ENCODE data around the gene SFTPD.
A peak's percentile ranks its signal among the peaks of the same experiment; 100 is the strongest.
"Not testable (repeated sequence)": the region's sequence is repeated elsewhere in the genome, so short reads cannot be mapped to it uniquely, and the experiment has no call there.

SFTPD gene

DNA sequence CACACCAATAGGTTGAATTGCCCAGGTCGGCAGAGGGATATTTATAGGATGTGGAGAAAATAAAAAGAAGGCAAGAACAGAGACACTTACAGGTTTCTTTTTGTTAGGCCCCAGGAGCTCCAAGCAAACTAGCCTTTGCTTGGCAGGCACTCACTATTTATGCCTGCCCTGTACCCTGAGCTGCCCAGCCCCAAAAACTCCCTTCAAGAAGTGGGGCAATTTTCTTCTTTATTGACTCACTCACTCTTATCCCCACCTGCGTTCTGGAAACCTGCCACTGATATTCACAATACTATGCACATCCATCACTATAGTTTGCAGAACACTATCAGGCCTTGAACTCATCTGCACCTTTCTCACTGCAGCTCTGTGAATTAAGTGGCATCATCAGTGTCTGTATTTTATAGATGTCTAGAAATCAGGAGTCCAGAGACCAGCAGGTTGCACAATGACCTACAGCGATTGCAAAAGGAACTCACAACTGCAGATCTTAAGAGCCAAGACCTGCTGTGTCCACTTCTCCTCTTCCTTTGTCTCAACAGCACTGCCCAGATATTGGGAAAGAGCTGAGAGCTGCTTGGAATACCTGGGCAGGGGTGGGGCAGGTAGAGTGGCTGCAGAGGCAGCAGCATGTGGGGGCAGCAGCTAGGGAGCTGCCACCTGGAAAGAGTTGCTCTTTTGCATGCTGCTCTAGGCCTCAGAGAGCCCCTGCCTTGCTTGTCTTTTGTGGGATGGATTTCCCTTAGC is at the start of gene SFTPD:
TSS of gene SFTPD (minus strand) at position 130 of the 747 bp plus-strand sequence. CDS start 2,446 bp downstream, outside the sequence.
- DNase-seq (ENCODE audit: low read depth, low spot score) = no peak

DNA sequence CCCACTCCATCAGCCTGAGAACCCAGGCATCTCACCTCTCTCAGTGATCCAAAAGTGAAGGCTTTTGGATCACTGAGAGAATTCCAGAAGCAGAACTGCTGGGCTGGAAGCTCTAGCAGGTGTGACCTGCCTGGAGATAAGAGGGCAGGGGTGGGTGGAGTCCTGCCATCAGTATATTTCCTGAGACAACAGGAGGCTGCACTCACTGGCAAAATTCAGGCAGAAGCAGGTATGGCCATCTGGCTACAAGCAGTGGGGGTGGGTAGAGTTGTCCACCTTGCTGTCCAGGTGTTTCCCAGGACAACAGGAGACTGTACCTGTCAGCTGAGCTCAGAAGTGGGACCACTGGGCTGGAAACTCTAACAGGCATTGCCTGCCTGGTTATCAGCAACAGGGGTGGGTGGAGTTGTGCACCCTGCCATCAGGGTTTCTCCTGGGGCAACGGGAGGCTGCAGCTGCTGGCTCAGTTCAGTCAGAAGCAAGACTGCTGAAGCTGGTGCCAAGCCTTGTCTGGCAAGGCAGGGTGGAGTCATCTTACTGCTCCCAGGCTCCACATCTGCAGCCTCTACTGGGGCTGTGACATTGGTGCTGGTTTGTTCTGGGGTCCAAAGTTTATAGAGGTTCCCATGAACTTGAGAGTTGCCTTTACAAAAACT is 47.2 kb upstream of the SFTPD start:
- no peak for DNase-seq (ENCODE audit: low read depth, low spot score)

DNA sequence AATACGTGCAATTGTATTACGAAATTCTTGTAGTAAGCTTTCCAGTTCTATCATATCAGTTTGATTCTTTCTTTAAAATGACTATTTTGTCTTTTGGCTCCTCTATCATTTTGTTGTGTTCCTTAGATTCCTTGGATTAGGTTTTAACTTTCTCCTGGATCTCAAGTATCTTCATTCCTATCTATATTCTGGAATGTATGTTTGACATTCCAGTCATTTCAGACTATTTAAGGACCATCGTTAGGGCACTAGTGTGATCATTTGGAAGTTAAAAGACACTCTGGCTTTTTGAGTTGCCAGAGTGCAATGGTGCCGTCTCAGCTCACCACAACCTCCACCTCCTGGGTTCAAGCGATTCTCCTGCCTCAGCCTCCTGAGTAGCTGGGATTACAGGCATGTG is 45.7 kb upstream of the SFTPD start:
- DNase-seq (ENCODE audit: low read depth, low spot score) = no peak

DNA sequence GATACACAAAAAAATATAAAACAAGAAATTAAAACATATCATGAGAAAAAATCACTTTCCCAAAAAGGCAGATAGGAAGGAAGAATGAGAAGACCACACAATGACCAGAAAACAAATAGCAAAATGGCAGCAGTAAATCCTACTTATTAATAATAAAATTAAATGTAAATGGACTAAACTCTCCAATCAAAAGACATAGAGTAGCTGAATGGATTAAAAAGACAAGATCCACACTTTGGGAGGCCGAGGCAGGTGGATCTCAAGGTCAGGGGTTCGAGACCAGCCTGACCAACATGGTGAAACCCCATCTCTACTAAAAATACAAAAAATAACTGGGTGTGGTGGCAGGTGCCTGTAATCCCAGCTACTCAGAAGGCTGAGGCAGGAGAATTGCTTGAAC is 39.3 kb upstream of the SFTPD start:
- DNase-seq (ENCODE audit: low read depth, low spot score) = not testable (repeated sequence)

DNA sequence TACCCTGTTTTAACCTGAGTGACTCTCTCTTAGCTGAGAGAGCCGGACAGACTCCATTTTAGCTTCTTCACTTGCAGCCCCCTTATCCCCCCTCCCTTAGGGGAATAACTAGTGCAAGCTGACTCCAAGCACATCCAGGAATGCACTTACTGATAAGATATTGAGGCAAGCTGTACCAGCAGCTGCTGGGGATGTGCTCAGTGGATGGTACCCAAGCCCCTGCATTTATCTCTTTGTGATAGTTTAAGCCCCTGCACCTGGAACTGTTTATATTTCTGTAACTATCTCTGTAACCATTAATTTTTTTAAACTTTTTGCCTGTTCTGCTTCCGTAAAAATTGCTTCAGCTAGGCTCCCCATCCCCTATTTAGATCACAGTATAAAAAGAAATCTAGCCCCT is 37.8 kb upstream of the SFTPD start:
- DNase-seq (ENCODE audit: low read depth, low spot score) = not testable (repeated sequence)

DNA sequence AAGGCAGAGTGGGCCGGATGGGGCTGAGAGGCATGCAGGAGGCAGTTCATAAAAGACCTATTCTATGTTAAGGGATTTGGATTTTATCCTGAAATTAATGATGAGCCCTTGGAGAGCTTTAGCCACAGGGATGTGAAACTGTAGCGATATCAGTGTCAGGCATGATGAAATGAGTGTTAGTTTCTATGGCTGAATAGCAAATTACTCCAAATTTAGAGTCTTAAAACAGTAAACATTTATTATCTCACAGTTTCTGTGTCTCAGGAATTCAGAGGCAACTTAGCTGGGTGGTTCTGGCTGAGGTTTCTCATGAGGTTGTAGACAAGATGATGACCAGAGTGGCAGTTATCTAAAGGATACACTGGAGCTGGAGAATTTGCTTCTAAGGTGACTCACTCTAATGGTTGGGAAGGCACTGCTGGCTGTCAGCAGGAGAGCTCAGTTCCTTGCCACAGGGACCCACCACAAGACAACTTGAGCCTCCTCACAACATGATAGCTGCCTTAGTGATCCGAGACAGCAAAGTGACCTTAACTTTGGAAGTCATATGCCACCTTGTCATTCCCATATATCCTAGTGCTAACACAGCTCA is 36.7 kb upstream of the SFTPD start:
- no peak for DNase-seq (ENCODE audit: low read depth, low spot score)

DNA sequence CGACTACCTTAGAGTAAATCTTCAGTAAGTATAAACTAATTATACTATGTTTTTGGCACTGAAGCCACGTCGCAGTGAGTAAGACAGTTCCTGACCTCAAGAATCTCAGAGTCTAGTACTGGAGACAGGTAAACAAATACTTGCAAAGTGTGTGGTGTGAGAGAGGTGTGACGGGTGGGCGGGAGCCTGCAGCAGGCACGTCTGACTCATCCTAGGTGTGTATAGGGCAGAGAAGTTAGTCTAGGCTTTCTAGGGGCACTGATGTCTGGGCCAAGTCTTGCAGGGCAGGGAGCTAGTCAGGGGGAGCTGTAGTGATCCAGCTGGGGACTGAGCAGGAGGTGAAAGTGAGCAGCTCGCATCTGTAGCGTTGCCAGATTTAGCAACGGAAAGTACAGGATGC is 35.9 kb upstream of the SFTPD start:
- DNase-seq (ENCODE audit: low read depth, low spot score) = no peak

DNA sequence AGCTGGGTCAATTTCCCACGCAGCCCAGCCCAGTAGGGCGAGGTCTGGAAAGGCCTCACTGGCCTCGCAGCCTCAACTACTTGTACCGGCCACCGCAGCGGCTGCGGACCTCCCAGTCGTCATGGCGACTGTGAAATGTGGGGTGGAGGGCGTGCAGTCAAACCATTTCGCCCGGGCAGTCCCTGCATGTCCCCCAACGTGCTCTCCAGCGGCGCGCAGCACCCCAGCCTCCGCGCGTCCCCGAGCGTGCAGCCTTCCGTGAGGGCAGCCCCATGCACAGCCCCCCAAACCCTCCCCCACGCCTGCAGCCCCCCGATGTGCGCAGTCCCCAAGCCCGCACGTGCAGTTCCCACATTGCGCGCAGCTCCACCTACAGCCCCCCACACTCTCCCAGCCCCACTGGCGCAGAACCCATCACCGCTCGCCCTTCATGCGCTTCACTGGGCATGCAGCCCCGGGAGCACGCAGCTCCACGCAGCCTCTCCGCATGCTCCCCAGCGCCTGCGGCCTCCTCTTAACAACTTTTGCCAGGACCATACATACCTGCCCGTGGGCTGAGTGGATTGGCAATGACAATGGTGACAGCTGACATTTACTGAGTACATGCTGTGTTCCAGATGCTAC is 34.5 kb upstream of the SFTPD start:
- DNase-seq (ENCODE audit: low read depth, low spot score) = no peak

DNA sequence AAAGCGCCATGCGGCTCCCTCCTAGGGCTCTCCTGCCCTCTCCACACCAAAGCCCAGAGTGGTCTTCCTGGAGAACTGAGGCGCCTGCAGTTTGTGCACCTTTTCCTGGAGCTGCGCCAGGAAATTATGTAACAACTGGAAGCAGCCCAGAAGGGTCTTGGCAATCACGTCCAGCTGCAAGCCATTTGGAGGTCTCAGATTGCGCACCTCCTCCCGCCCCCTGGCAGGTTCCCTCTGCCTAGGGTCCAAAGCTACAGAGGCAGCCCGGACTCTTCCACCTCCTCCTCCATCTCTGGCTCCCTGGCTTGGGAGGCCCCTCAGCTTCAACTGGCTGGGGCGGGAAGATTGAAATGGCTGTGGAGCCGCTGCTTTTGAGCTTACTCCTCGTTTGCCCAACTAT is 34.0 kb upstream of the SFTPD start:
- no peak for DNase-seq (ENCODE audit: low read depth, low spot score)

DNA sequence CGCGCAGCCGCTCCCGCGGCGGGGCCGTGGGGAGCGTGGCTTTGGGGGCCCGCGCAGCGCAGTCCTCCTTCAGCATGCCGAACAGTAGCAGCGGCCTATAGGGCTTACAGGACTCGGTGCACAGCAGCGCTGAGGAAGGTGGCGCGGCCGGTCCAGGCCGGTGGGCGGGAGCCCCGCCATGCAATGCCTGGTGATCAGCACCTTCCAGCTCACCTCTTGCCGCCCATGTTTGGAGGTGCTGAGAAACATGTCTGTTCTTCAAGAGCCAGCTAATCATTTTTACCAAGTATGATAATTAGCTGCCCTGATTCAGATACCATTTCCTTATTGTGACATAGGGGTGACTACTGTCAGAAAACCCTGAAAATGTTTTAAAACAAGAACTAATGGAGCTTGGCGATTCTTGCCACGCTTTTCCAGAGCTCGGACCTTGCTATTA is 33.5 kb upstream of the SFTPD start:
- no peak for DNase-seq (ENCODE audit: low read depth, low spot score)

DNA sequence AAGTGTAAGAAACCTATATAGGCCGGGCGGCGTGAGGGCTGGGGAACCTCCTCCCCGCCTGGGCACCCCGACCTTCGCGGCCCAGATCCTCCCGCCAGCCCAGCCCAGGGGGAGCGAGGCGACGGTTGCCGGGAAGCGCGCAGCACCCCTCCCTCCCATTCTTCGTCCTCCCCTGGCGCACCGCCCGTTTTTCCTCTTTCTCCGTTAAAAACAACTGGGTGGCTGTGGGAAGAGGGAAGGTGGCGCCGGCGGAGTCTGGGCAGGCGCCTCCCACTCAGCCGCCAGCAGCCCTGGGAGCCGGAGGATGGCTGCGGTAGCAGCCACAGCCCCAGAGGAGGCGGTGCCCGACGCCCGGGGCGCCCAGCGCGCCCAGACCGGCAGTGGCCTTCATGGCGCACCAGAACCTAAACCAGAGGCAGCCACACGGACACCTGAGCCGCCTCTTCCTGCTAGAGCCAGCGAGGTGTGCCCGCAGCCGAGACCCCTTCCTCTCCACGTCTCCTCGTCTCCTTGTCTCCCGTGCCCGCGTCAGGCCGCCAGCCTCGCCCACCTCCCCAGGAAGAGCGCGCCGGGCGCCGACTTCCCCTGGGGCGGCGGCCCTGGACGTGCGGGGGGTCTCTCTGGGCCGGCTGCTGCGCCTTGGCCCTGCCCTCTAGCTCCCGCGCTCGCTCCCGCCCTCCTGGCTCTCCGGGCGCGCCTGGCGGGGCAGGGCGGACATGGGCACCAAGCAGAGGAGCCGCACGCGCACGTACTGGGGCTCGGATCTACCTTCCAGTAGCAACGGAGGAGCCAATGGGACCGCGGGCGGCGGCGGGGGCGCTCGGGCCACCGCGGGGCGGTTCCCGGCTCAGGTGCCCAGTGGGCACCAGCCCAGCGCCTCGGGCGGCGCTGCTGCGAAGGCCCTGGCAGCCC is 32.8 kb upstream of the SFTPD start:
- DNase-seq (ENCODE audit: low read depth, low spot score) = peak; percentile 20

DNA sequence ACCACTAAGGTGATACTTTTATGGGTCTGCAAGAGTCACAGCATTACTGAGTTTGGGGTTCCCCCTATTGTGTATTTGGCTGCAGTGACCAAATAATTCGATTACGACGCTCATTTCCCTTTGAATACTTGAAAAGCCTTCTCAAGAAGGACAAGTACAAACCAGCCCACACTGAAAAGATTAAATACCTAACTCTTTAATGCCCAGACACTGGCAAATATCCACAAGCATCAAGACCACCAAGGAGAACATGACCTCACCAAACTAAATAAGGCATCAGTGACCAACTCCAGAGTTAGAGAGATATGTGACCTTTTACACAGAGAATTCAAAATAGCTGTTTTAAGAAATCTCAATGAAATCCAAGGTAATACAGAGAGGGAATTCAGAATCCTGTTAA is 31.8 kb upstream of the SFTPD start:
- DNase-seq (ENCODE audit: low read depth, low spot score) = no peak

DNA sequence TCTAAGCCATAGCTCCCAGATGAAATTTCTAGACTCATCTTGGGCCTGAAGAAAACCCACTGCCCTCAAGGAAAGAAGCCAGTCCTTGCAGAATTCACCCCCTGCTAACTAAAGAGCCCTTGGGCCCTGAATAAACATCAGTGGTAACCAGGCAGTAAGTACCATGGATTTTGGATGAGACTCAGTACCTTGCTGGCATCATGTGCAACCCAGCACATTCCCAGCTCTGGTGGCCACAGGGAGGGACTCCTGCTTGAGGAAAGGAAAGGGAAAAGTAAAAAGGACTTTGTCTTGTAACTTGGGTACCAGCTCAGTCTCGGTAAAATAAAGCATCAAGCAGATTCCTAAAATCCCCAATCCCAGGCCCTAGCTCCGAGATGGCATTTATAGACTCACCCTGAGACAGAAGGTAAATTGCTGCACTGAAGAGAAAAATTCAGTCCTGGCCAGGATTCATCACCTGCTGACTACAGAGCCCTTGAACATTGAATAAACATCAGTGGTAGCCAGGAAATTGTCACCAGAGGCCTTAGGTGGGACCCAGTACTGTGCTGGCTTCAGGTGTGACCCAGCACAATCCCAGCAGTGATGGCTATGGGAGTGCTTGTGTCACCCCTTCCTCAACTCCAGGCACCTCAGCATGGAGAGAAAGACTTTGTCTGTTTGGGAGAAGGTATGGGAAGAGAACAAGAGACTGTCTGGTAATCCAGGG is 31.2 kb upstream of the SFTPD start:
- no peak for DNase-seq (ENCODE audit: low read depth, low spot score)

DNA sequence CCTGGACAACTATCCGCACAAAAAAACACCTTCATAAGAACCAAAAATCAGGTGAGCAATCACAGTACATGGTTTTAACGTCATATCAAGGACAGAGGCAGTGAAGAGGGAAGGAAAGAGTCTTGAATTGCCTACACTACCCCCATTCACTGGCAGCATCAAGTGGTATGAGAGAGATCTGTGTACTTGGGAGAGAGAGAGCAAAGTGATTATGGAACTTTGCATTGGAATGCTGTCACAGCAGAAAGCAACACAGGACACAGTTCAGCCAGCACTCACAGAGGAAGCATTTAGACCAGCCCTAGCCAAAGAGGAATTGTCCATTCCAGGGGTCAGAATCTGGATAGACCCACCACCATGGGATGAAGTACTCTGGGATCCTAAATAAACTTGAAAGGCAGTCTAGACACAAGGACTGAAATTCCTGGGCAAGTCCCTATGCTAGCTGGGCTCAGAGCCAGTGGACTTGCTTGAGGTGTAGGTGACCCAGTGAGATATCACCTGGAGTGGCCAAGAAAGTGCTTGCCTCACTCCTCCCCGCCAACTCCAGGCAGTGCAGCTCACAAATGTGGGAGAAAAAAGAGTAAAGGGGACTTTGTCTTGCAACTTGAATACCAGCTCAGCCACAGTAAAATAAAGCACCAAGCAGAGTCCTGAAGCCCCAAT is 30.5 kb upstream of the SFTPD start:
- no peak for DNase-seq (ENCODE audit: low read depth, low spot score)

DNA sequence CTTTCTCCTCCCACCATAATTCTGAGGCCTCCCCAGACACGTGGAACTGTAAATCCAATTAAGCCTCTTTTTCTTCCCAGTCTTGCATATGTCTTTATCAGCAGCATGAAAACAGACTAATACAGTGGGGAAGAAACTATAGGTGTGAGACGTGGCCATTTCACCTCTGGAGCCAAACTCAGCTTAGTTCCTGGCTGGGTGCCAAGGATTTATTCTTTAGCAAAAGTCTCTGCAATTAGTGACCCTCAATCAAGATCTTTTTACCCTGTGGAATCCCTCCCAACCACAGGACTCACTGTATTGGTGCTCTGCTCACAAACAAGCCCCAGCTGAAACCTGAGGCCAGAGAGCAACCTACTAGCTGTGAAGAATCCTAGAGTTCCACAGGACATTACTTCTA is 28.1 kb upstream of the SFTPD start:
- DNase-seq (ENCODE audit: low read depth, low spot score) = no peak

DNA sequence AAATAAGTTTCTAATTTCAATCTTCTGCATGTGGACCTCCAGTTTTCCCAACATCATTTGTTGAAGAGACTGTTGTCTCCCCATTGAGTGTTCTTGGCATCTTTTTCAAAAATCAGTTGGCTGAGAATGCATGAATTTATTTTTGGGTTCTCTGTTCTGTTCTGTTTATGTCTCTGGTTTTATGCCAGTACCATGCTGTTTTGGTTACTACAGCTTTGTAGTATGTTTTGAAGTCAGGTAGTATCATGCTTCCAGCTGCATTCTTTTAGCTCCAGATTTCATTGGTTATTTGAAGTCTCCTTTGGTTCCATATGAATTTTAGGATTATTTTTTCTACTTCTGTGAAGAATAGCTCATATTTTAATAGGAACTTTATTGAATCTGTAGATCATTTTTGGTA is 21.2 kb upstream of the SFTPD start:
- no peak for DNase-seq (ENCODE audit: low read depth, low spot score)

DNA sequence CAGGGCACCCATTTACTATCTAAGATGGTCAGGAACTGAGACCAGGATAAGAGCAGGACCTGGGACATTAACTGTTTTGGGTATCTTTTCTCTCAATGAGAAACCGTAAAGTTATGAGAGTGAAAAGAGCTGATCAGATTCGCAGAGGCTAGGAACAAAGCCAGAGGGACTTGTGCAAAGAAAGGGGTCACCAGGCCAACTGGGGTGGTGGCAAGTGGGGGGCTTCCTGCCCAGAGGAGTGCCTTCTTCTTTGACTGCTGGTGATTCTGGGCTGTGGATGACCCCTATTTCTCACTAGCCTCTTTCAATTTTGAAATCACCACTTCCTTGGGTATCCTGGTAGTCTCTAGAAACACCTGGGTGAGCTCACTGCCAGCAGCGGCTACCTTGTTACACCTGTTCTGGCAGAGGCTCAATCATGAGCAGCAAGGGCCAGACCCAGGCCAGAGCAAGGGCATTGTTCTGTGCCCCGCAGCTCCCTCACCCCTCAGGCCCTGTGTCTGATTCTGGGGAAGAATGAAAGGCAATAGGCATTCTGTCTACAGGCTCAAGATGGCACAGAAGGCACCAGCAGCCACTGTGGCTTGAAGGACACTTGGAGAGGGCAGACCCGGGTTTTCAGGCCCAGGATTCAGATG is 999 bp downstream of the SFTPD start:
- DNase-seq (ENCODE audit: low read depth, low spot score) = no peak

DNA sequence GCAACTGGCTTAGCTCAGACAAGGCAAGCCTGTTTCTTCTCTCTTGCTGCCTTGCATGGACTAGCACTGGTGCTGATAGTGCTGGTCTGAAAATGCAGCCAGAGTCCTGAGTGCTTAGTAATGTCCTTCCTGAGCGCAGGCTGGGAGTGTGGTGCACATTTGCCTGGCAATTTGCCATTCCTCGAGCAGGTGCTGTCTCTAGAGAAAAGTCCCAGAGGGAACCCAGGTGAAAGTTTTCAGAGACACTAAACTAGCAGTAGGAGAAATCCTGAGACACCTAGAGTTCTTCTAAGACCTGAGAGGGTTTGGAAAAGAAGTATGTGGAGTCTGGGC is 1.9 kb downstream of the SFTPD start:
- DNase-seq (ENCODE audit: low read depth, low spot score) = no peak

DNA sequence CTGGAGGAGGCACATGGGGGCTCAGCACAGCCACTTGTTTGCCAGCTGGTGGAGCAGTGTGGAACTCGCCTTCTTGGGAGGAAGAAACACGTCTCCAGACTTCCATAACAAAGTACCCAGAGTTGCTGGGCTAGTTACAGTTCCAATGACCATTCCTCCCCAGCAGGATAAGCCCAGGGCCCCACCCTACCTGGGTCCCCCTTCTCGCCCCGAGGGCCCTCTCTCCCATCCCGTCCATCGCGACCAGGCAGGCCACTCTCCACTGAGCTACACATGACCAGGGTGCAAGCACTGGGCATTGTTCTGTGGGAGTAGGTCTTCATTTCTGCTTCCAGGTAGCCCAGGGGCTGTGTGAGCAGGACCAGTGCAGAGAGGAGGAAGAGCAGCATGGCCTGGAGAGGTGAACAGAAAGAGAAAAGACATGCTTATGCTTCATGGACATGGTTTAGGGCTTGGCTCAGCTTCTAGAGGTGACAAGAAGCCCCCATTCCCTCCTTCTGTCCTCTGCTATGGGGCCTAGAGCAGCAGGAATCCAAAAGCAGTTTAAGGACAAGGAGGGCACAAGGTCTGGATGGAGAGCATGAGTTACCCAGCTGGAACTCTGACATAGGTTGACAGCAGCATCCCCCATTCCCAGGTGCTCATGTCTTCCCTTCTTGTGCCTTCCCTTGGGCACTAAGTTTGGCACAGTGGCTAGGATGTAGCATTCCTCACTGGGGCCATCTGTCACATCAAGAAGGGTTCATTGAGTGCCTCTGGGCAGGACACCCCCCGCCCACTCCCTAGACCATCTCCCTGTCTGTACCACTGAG is 2.4 kb downstream of the SFTPD start:
- no peak for DNase-seq (ENCODE audit: low read depth, low spot score)

Measured in iPS DF 19.7 (cell line).